Kidney epithelial cell (primary cell): ENCODE results near the gene WEE2. TPM values are rescaled to one million over a fixed set of nuclear protein-coding genes. Genes with fewer than 3 reads are reported as not detected.

Experiments used
- DNase-seq: peaks from one replicate; pipeline ENCODE4 v3.0.0-alpha.2; 2010; ENCODE audit warnings: low read depth
- H3K27me3 ChIP-seq: 2 replicates; pipeline ENCODE4 v1.6.0; 2011; ENCODE audit warnings: low read length; ENCODE audit not compliant: control insufficient read depth, insufficient read depth
- H3K36me3 ChIP-seq: 2 replicates; pipeline ENCODE4 v1.5.1; 2011; ENCODE audit warnings: low read length; ENCODE audit not compliant: control insufficient read depth, insufficient read depth
- H3K4me3 ChIP-seq: 2 replicates; pipeline ENCODE4 v1.5.1; 2011; ENCODE audit warnings: low read depth, mild to moderate bottlenecking, control low read depth, low read length
- CTCF ChIP-seq: IDR thresholded peaks from 2 replicates; pipeline ENCODE4 v1.5.1; 2011; ENCODE audit warnings: mild to moderate bottlenecking, moderate library complexity, low read length, control low read depth, inconsistent platforms; ENCODE audit not compliant: insufficient read depth, poor library complexity, severe bottlenecking
- total RNA-seq: library from RNA; depleted of rRNA; stranded (reverse); fragments of >200 nt; gene quantifications from 2 replicates; pipeline ENCODE4 v1.2.3, GENCODE V29; 2015

Gene WEE2
- total RNA-seq, 1 donor from 2014 or later = not detected

GRCh38 chr7:141702047-141702567 lies 6.0 kb upstream of the WEE2 start, which contains the start of gene DENND11:
Gene DENND11 (minus strand): TSS chr7:141702166. CDS start chr7:141702153, 13 bp downstream.
- no peak for TF ChIP-seq CTCF
- Histone ChIP-seq H3K4me3 (peak within 1 kb of the TSS; percentile 59), H3K27me3 (no peaks in the 10 kb centered on the region), H3K36me3 (no peaks in the 10 kb centered on the region)
- no peak for DNase-seq

- Histone ChIP-seq H3K36me3 (no peaks in the 10 kb centered on the region), H3K4me3 (no peak overlapping the region), H3K27me3 (no peaks in the 10 kb centered on the region)
- no peak for DNase-seq
- TF ChIP-seq CTCF = no peak
Observed at GRCh38 chr7:141702892-141703291, 5.3 kb upstream of the WEE2 start.

GRCh38 chr7:141704112-141704511 lies 4.0 kb upstream of the WEE2 start:
- TF ChIP-seq CTCF = no peak
- Histone ChIP-seq H3K36me3 (no peaks in the 10 kb centered on the region), H3K4me3 (no peak overlapping the region), H3K27me3 (no peaks in the 10 kb centered on the region)
- DNase-seq = no peak

- Histone ChIP-seq H3K4me3 (no peak overlapping the region), H3K27me3 (no peaks in the 10 kb centered on the region), H3K36me3 (no peaks in the 10 kb centered on the region)
- no peak for TF ChIP-seq CTCF
- DNase-seq = no peak
Observed at GRCh38 chr7:141704741-141705140, 3.4 kb upstream of the WEE2 start.

- no peaks in the 10 kb centered on the region for H3K36me3 ChIP-seq
- no peak for TF ChIP-seq CTCF
- DNase-seq = no peak
- H3K4me3 ChIP-seq = no peak overlapping the region
- no peaks in the 10 kb centered on the region for H3K27me3 ChIP-seq
Observed at GRCh38 chr7:141706239-141707064, 1.7 kb upstream of the WEE2 start.

- TF ChIP-seq CTCF = no peak
- Histone ChIP-seq H3K36me3 (no peaks in the 10 kb centered on the region), H3K4me3 (no peak overlapping the region), H3K27me3 (no peaks in the 10 kb centered on the region)
- no peak for DNase-seq
Observed at GRCh38 chr7:141709318-141709717, 1.2 kb downstream of the WEE2 start.
